GM06990 (cell line): ENCODE results near the gene POLR1D.

Source experiments
- DNase-seq: peaks from one replicate; pipeline ENCODE4 v3.0.0-alpha.2; 2011; ENCODE audit not compliant: insufficient read length; ENCODE audit errors: extremely low read depth
- H3K27me3 ChIP-seq: replicated peaks from 2 replicates; pipeline ENCODE4 v1.6.0; 2011; ENCODE audit warnings: low read length; ENCODE audit not compliant: control insufficient read depth, insufficient read depth
- H3K36me3 ChIP-seq: 2 replicates; pipeline ENCODE4 v1.5.1; 2011; ENCODE audit warnings: low read length; ENCODE audit not compliant: control insufficient read depth, insufficient read depth
- H3K4me3 ChIP-seq: replicated peaks from 2 replicates; pipeline ENCODE4 v1.5.1; 2011; ENCODE audit warnings: low read depth, mild to moderate bottlenecking, control low read depth, low read length
- CTCF ChIP-seq: IDR thresholded peaks from 2 replicates; pipeline ENCODE4 v1.5.1; 2011; ENCODE audit warnings: low read length, control low read depth, mild to moderate bottlenecking, inconsistent platforms; ENCODE audit not compliant: insufficient read depth, poor library complexity, severe bottlenecking

POLR1D gene

GRCh38 chr13:27654816-27655215, 33.1 kb downstream of the POLR1D start:
- Histone ChIP-seq H3K4me3 (no peak overlapping the region), H3K36me3 (peaks cover 7% of the 10 kb centered on the region), H3K27me3 (no peaks in the 10 kb centered on the region)
- TF ChIP-seq CTCF, result no peak
- no peak for DNase-seq

GRCh38 chr13:27657724-27658123, 36.0 kb downstream of the POLR1D start:
- no peak for TF ChIP-seq CTCF
- no peak for DNase-seq
- peaks cover 1% of the 10 kb centered on the region for H3K36me3 ChIP-seq
- H3K27me3 ChIP-seq, result no peaks in the 10 kb centered on the region
- no peak overlapping the region for H3K4me3 ChIP-seq

GRCh38 chr13:27658546-27658945, 36.9 kb downstream of the POLR1D start:
- Histone ChIP-seq H3K27me3 (no peaks in the 10 kb centered on the region), H3K4me3 (no peak overlapping the region), H3K36me3 (peaks cover 1% of the 10 kb centered on the region)
- TF ChIP-seq CTCF, result no peak
- no peak for DNase-seq

- H3K36me3 ChIP-seq, result peaks cover 1% of the 10 kb centered on the region
- TF ChIP-seq CTCF, result no peak
- no peak for DNase-seq
These were observed 37.6 kb downstream of the POLR1D start for GRCh38 chr13:27659145-27659865.

GRCh38 chr13:27660511-27660910, 38.8 kb downstream of the POLR1D start:
- peaks cover 4% of the 10 kb centered on the region for H3K36me3 ChIP-seq

More at GRCh38 chr13:27659145-27659865, 37.6 kb downstream of the POLR1D start:
- Histone ChIP-seq H3K4me3 (no peak overlapping the region), H3K27me3 (no peaks in the 10 kb centered on the region)

More at GRCh38 chr13:27660511-27660910, 38.8 kb downstream of the POLR1D start:
- Histone ChIP-seq H3K27me3 (no peaks in the 10 kb centered on the region), H3K4me3 (no peak overlapping the region)
- DNase-seq, result no peak
- TF ChIP-seq CTCF, result no peak
